GM12891 (cell line): ENCODE measurements around the gene KCP.

Experiments used
- POLR2A ChIP-seq: IDR thresholded peaks from 2 replicates; pipeline ENCODE4 v1.6.1; 2011; ENCODE audit warnings: low read depth, low read length, control low read depth
- POLR2AphosphoS5 ChIP-seq: IDR thresholded peaks from 2 replicates; pipeline ENCODE4 v1.6.1; 2011; ENCODE audit warnings: low read depth, low read length, control low read depth
- TAF1 ChIP-seq: IDR thresholded peaks from 2 replicates; pipeline ENCODE4 v1.6.1; 2011; ENCODE audit warnings: low read depth, low read length, control low read depth

GRCh38 chr7:128912281-128912680 lies 1.8 kb upstream of the KCP start:
- TF ChIP-seq POLR2AphosphoS5 = no peak
- TF ChIP-seq POLR2A = no peak
- TF ChIP-seq TAF1 = no peak
